Kidney (tissue), 14 donors: Measurements from ENCODE around the gene PPP1R17. TPM values are rescaled to one million over a fixed set of nuclear protein-coding genes. Genes with fewer than 3 reads are reported as not detected.

Experiments used
- DNase-seq, 5 donors: peaks; one replicate each; pipeline ENCODE4 v3.0.0-alpha.2; 2013 to 2020
- FAIRE-seq: peaks from 2 replicates; lab custom pipeline; 2012; peaks lifted over from hg19 to GRCh38; lab: Jason Lieb, UNC
- H3K27ac ChIP-seq, 2 donors: one replicate each; pipeline ENCODE4 v1.7.0; 2013; ENCODE audit warnings: low read depth in 2 of 2, low read length in 2 of 2, inconsistent platforms in 1 of 2
- H3K27me3 ChIP-seq: one replicate; pipeline ENCODE4 v1.7.1; 2013; ENCODE audit warnings: low read length, inconsistent platforms; ENCODE audit not compliant: control insufficient read depth, insufficient read depth
- H3K36me3 ChIP-seq, 3 donors: one replicate each; pipeline versions ENCODE4 v1.7.0 to v1.7.1; 2013; ENCODE audit warnings: low read length in 3 of 3, control low read depth in 1 of 3, inconsistent platforms in 1 of 3; ENCODE audit not compliant: insufficient read depth in 3 of 3, control insufficient read depth in 2 of 3
- H3K4me1 ChIP-seq, 3 donors: one replicate each; pipeline versions ENCODE4 v1.7.0 to v1.7.1; 2013; ENCODE audit warnings: low read length in 3 of 3, inconsistent platforms in 1 of 3, low read depth in 1 of 3; ENCODE audit not compliant: control insufficient read depth in 2 of 3, insufficient read depth in 2 of 3
- H3K4me3 ChIP-seq, 3 donors: one replicate each; pipeline versions ENCODE4 v1.7.0 to v1.8.1; 2013; ENCODE audit warnings: low read length in 3 of 3, control low read depth in 1 of 3, inconsistent platforms in 1 of 3
- H3K9ac ChIP-seq, 3 donors: one replicate each; pipeline versions ENCODE4 v1.7.0 to v1.7.1; 2013; ENCODE audit warnings: low read length in 3 of 3, control low read depth in 1 of 3, inconsistent platforms in 1 of 3
- H3K9me3 ChIP-seq, 3 donors: one replicate each; pipeline versions ENCODE4 v1.7.0 to v1.7.1; 2013; ENCODE audit warnings: low read length in 3 of 3, control low read depth in 1 of 3, inconsistent platforms in 1 of 3; ENCODE audit not compliant: control insufficient read depth in 2 of 3, insufficient read depth in 1 of 3
- intact Hi-C: fragments of 100-400 bp; cut with DNase I; formaldehyde crosslinking; loops from one replicate; pipeline ENCODE4 v1.11.1; 2022
- polyA plus RNA-seq: library from polyadenylated mRNA; stranded (reverse); fragments of 350-450 nt; fragmentation: Illumina TruSeq; extraction: RNeasy Lipid Tissue Mini Kit (QIAGEN cat#74804); gene quantifications from one replicate; pipeline ENCODE4 v1.2.3, GENCODE V29; 2014; ENCODE audit warnings: low read depth, low replicate concordance; ENCODE audit not compliant: insufficient read depth
- total RNA-seq: library from RNA; stranded (reverse); fragmentation: NEBNext Ultra II Directional; extraction: Animal tissue kit (Norgen Biotek cat#: 25700); gene quantifications from one replicate; pipeline ENCODE4 v1.2.1, GENCODE V29; 2021
- TF ChIP-seq, protein P1 (sequence below): IDR thresholded peaks from 3 replicates; pipeline ENCODE4 v1.5.1; 2012; ENCODE audit warnings: mild to moderate bottlenecking, moderate library complexity, borderline replicate concordance; ENCODE audit not compliant: insufficient read depth; ENCODE audit errors: extremely low read depth
- donor health status: control.
- donor health status: control.
- donor health status: control.
- donor health status: control.
- donor health status: control.
- donor health status: DM: yes; HTN: yes; CAD: no.
- donor health status: Normal renal cell carcinoma (clear cell type).

The PPP1R17 gene
- total and polyA plus RNA-seq, 2 donors from 2014 or later = not detected

- no peak for DNase-seq
- Histone ChIP-seq H3K36me3 (no peaks in the 10 kb centered on the region), H3K9ac (no peak overlapping the region), H3K27me3 (no peaks in the 10 kb centered on the region), H3K4me3 (no peak overlapping the region), H3K9me3 (no peaks in the 10 kb centered on the region), H3K27ac (no peak overlapping the region), H3K4me1 (no peaks in the 10 kb centered on the region)
- intact Hi-C loops = no loop called here
- TF ChIP-seq, protein P1, sequence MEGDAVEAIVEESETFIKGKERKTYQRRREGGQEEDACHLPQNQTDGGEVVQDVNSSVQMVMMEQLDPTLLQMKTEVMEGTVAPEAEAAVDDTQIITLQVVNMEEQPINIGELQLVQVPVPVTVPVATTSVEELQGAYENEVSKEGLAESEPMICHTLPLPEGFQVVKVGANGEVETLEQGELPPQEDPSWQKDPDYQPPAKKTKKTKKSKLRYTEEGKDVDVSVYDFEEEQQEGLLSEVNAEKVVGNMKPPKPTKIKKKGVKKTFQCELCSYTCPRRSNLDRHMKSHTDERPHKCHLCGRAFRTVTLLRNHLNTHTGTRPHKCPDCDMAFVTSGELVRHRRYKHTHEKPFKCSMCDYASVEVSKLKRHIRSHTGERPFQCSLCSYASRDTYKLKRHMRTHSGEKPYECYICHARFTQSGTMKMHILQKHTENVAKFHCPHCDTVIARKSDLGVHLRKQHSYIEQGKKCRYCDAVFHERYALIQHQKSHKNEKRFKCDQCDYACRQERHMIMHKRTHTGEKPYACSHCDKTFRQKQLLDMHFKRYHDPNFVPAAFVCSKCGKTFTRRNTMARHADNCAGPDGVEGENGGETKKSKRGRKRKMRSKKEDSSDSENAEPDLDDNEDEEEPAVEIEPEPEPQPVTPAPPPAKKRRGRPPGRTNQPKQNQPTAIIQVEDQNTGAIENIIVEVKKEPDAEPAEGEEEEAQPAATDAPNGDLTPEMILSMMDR = no peak
- no peak for FAIRE-seq
Measured at GRCh38 chr7:31679574-31680305, 7.3 kb upstream of the PPP1R17 start.

- Histone ChIP-seq H3K9ac (no peak overlapping the region), H3K4me3 (no peak overlapping the region), H3K27ac (no peak overlapping the region), H3K27me3 (no peaks in the 10 kb centered on the region), H3K9me3 (no peaks in the 10 kb centered on the region), H3K4me1 (no peaks in the 10 kb centered on the region), H3K36me3 (no peaks in the 10 kb centered on the region)
- FAIRE-seq (no peak), DNase-seq (peak in 1 of 5 donors; percentile 13)
- TF ChIP-seq, protein P1 = no peak
- intact Hi-C loops = no loop called here
Measured at GRCh38 chr7:31683445-31684225, 3.4 kb upstream of the PPP1R17 start.

DNA sequence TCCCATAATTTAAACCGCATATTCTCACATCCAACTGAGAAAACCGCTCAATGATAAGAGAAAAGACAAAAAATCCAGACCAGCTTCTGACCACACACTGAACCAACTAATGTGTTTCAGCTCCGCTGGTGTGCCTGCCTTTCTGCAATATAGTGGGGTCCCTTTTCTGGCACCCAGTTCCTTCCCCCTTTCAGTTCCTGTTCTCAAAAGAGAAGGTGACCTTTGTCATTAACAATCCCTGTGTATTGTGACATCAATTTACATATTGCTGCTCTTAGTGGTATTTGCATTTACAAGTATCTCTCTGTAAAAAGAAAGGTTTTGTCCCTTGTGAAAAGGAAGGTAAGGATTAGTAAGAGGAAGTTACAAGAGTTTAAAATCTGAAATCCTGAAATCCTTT is 1.4 kb downstream of the PPP1R17 start:
- Histone ChIP-seq H3K4me3 (no peak overlapping the region), H3K4me1 (no peaks in the 10 kb centered on the region), H3K36me3 (no peaks in the 10 kb centered on the region), H3K9me3 (no peaks in the 10 kb centered on the region), H3K27ac (no peak overlapping the region), H3K9ac (no peak overlapping the region), H3K27me3 (no peaks in the 10 kb centered on the region)
- DNase-seq (no peak), FAIRE-seq (no peak)
- intact Hi-C loops = no loop called here
- TF ChIP-seq, protein P1 = no peak
